HG03175 (cell line): ENCODE data around the gene GSTT4.
"Not testable (repeated sequence)": the region's sequence is repeated elsewhere in the genome, so short reads cannot be mapped to it uniquely, and the experiment has no call there.

Source experiments
- ATAC-seq: cut with Tn5 transposase; IDR thresholded peaks from one replicate; pipeline ENCODE4 v1.9.1; 2021; ENCODE audit warnings: mild to moderate bottlenecking, moderate library complexity; ENCODE audit not compliant: unreplicated experiment

GSTT4 gene

DNA sequence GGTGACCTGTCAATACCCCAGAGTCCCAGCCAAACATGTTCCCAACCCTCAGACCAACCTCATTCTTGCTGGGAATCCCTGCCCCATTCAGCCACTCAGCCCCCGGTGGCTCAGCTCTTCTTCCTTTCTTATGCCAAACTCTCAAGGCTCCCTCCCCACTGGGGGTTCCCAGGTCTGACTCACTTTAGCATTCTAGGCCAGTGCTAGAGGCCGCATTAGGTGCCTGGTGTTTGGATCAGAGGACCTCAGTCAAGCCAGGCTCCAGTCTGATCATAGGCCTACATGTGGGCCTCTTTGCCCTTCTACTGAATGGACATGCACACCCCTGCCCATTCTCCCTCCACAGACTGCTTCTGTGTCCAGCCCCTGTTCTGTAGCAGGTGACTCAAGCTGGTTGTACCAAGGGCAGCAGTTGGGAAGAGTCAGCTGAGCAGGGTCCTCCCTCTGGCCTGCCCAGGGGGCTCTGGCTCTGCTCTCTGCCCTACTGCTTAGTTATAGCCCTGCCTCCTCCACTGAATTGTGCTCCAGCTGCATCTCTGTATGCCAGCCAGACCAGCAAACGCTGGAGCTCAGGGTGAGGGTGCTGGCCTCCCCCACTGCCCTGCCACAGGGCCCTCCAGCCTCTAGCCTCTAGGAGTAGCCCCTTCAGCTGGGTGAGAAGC is 15.5 kb downstream of the GSTT4 start:
- not testable (repeated sequence) for ATAC-seq

DNA sequence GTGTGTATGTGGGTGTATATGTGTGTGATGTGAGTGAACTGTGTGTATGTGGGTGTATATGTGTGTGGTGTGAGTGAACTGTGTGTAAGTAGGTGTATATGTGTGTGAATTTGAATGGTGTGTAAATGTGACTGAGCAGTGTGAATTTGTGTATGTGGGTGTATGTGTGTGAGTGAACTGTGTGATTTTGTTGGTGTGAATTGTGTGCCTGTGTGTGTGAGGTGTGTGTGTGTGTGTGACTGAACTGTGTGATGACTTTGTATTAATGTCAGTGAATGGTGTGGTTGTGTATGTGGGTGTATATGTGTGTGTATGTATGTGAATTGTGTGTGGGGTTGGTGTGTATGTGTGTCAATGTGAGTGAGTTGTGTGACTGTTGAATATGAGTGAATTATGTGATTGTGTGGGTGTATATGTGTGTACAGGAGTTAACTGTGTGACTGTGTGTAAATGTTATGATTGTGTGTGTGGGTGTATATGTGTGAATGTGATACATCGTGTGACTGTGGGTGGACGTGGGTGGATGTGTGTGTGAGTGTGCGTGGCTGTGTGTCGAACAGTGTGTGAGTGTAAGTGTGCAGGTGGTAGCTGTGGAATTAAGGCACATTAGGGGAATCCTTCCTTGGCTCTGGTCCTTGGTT is 18.6 kb downstream of the GSTT4 start:
- ATAC-seq: not testable (repeated sequence)

DNA sequence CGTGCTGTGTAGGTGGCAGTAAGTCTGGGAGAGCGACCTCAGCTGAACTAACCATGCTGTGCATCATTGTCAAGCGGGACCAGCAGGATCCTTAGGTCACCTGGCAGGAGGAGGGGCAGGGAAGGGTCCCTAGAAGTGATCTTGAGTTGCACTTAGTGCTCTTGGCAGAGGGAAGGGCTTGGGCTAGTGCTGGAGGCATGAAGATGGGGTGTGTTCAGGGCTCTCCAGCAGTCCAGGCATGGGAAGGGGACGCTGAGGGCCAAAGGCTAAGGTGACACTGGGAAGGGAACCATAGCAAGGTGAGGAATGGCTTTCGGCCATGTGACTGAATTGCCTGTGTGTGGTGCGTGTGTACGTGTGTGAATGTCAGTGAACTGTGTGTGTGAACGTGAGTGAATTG is 19.2 kb downstream of the GSTT4 start:
- not testable (repeated sequence) for ATAC-seq

DNA sequence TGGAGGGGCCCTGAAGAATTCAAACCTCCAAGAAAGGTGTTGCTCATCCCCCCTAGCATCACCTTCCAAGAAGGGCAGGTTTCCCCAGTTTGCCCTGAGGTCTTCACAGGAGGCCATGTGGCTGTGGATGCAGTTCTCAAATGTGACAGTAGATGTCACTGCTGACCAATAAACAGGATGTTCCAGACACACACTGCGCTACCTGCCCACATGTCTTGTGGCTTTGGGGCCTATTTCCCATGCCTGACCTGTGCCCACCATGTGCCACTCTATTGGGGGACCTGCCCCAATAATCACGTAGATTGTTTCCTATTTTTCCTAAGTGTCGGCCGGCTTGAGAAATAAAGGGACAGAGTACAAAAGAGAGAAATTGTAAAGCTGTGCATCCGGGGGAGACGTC is 20.8 kb downstream of the GSTT4 start:
- no peak for ATAC-seq

DNA sequence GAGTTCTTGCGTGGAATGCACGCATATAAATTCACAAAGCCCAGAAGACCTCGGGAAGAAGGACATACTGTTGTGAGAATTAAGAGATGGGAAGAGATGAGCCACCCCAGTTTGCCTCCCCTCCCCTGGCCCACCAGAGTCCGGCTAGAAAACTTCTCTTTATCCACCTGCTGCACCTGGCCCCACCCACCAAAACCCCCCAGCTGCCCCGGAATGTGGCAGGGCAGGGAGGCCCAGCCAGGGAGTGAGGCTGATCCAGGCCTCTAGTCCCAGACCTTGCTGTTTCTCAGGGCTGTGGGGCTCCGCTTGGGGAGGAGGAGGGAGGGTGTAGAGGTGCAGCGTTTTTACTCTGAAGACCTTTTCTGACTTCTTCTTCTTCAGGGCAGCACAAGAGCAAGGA is 24.7 kb downstream of the GSTT4 start:
- ATAC-seq: not testable (repeated sequence)

DNA sequence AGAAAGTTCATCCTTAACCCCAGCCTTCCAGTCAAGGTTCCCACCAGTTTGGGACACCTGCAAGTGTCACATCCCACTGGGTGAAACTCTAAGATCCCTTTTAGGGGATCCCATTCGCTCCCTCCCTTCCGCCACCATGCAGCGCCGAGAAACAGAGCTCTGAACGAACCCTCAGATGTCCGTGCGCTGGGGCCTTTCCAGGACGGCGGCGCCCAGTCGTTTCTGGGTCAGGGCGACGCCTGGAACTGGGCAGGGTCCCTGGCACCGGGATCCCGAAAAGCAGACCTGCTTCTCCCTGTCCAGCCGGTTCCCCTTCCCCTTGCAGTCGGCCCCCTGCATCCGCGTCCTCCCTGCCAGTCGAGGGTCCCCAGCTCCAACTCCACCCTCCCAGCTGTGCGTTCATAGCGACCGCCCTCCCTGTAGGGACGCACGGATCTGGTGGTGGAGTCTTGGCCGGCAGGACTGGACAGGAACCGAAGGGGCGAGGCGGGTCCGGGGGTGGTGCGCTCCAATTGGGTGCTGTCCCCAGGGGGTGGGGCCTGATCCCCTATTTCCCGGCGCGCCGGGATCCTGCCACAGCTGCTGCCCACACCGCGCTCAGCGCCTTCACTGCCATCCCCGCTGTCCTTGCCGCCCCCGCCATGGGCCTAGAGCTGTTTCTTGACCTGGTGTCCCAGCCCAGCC is 25.6 kb downstream of the GSTT4 start, which contains the start of gene GSTT2:
Gene GSTT2, plus strand, starts transcription at position 578 of the 684 bp plus-strand sequence.
- not testable (repeated sequence) for ATAC-seq

DNA sequence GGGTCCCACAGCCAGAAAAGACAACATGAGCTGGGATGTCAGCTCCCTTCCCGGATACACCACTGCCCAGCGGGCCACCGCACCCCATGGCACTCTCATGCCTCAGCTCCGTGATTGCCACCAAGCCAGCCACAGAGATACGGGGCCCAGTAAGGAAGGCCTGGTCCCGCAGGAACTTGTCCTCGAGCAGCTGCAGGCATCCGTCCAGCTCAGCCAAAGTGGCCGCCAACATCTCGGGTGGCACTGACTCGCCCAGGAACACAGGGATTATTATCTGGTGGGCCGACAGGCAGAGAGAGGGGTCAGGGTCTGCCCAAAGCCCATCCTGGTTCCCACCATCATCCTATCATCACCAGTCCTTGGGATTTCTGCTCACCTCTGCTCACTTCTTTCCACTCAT is 27.9 kb downstream of the GSTT4 start:
- ATAC-seq: not testable (repeated sequence)

DNA sequence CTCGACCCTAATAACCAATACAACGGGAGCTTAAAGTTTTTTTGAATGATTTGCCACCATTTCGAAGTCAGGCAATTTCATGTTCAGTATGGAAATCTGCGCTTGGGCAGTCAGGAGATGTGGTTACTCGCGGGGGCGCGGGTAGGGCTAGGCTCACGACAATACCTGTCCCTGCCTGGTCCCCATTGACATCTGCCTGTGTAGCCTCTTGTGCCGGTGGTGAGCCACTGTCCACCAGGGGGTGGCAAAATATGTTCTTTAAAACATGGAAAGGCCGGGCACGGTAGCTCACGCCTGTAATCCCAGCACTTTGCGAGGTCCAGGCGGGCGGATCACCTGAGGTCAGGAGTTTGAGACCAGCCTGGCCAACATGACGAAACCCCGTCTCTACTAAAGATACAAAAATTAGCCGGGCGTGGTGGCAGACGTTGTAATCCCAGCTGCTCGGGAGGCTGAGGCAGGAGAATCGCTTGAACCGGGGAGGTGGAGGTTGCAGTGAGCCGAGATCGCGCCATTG is 30.4 kb downstream of the GSTT4 start:
- not testable (repeated sequence) for ATAC-seq

DNA sequence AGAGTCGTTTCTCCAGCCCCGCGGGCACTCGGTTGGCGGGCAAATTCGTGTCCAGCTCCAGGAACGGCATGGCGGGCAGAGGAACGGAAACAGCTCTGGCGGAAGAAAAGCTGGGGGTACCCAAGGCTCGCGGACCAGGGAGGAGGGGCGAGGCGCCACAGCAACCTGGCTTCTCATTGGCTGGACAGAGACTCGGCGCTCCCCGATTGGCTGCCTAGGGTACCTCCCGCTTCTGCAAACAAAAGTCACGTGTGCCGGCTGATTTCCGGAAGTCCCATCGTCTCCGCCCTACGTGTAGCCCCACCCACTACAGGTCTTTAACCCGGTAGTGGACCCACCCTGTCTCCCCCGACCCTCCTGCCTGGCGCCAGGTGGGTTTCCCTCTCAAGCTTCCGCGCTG is 30.9 kb downstream of the GSTT4 start, which contains the start of gene DDT:
Gene DDT, minus strand, starts transcription at position 97 of the 400 bp plus-strand sequence. Its CDS starts 27 bp downstream, at position 70.
- peak; percentile 90 for ATAC-seq

DNA sequence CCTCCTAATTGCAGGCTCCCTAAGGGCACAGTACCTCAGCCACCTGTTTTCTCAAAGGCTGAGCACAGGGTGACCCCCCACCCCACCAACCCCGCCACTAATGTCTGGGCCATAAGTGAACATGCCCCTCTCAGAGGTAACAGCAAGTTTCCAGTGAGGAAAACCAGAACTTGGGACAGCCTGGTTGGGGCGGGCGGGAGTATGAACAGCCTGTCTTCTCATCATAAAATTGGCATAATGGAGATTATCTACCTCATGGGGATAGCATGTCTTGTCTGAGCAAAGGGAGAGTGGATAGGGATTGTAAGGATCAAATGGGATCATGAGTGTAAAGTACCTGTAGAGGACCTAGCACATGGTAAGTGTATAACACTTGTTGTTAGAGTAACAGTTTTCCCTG is 33.3 kb downstream of the GSTT4 start:
- ATAC-seq: not testable (repeated sequence)

DNA sequence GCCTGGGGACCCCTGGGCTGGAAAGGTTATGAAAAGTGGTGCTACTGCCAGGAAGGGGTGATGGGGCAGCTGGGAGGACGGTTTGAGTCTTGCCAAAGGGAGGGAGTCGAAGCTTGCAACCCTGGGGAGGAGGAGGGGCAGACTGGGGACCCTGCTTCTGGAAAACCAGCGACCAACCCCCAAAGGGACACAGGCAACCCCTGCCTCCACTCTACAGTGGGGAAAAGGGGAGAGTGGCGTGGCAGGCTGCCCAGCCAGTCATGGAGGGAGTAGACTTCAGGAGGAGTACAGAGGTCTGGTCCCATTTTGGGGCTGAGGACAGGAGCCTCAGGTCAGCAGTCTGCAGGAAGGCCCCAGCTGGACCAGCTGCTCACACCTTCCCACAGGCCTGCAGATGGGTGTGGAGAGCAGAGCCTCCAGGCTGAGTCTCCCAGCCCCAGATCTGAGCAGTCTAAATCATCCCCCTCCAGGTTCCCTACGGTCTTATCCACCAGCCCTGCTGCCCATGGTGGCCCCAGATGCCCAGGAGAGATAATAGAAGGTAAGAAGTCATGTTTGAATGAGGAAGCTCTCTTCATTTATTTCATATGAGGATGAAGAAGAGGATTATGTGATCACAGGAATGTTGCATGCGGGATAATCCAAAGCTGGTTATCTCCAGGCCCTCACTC is 34.3 kb downstream of the GSTT4 start:
- ATAC-seq: no peak

DNA sequence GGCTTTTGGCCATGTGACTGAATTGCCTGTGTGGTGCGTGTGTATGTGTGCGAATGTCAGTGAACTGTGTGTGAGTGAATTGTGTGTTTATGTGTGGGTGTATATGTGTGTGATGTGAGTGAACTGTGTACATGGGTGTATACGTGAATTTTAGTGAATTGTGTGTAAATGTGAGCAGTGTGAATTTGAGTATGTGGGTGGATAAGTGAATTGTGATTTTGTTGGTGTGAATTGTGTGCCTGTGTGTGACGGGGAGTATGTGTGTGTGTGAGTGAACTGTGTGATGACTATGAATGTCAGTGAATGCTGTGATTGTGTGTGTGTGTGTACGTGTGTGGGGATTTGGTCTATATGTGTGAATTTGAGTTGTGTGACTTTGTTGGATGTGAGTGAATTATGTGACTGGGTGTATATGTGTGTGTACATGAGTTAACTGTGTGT is 35.0 kb downstream of the GSTT4 start:
- no peak for ATAC-seq

DNA sequence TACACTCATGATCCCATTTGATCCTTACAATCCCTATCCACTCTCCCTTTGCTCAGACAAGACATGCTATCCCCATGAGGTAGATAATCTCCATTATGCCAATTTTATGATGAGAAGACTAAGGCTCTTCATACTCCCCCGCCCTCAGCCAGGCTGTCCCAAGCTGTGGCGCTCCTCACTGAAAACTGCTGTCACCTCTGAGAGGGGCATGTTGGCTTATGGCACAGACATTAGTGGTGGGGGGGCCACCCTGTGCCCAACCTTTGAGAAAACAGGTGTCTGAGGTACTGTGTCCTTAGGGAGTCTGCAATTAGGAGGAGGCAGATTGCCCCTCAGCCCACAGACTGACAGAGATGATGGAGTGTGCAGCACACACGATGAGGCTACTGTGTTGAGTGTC is 36.2 kb downstream of the GSTT4 start:
- ATAC-seq: no peak

DNA sequence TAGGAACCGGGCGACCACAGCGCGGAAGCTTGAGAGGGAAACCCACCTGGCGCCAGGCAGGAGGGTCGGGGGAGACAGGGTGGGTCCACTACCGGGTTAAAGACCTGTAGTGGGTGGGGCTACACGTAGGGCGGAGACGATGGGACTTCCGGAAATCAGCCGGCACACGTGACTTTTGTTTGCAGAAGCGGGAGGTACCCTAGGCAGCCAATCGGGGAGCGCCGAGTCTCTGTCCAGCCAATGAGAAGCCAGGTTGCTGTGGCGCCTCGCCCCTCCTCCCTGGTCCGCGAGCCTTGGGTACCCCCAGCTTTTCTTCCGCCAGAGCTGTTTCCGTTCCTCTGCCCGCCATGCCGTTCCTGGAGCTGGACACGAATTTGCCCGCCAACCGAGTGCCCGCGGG is 38.7 kb downstream of the GSTT4 start, which contains the start of gene DDTL:
Gene DDTL, plus strand, starts transcription at position 321 of the 400 bp plus-strand sequence. Its CDS starts 27 bp downstream, at position 348.
- ATAC-seq: peak; percentile 92

DNA sequence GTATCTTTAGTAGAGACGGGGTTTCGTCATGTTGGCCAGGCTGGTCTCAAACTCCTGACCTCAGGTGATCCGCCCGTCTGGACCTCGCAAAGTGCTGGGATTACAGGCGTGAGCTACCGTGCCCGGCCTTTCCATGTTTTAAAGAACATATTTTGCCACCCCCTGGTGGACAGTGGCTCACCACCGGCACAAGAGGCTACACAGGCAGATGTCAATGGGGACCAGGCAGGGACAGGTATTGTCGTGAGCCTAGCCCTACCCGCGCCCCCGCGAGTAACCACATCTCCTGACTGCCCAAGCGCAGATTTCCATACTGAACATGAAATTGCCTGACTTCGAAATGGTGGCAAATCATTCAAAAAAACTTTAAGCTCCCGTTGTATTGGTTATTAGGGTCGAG is 39.2 kb downstream of the GSTT4 start:
- not testable (repeated sequence) for ATAC-seq

DNA sequence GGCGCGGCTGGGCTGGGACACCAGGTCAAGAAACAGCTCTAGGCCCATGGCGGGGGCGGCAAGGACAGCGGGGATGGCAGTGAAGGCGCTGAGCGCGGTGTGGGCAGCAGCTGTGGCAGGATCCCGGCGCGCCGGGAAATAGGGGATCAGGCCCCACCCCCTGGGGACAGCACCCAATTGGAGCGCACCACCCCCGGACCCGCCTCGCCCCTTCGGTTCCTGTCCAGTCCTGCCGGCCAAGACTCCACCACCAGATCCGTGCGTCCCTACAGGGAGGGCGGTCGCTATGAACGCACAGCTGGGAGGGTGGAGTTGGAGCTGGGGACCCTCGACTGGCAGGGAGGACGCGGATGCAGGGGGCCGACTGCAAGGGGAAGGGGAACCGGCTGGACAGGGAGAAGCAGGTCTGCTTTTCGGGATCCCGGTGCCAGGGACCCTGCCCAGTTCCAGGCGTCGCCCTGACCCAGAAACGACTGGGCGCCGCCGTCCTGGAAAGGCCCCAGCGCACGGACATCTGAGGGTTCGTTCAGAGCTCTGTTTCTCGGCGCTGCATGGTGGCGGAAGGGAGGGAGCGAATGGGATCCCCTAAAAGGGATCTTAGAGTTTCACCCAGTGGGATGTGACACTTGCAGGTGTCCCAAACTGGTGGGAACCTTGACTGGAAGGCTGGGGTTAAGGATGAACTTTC is 44.0 kb downstream of the GSTT4 start, which contains the start of gene GSTT2B:
Gene GSTT2B, minus strand, starts transcription at position 112 of the 688 bp plus-strand sequence. Its CDS starts 64 bp downstream, at position 48.
- ATAC-seq: not testable (repeated sequence)

DNA sequence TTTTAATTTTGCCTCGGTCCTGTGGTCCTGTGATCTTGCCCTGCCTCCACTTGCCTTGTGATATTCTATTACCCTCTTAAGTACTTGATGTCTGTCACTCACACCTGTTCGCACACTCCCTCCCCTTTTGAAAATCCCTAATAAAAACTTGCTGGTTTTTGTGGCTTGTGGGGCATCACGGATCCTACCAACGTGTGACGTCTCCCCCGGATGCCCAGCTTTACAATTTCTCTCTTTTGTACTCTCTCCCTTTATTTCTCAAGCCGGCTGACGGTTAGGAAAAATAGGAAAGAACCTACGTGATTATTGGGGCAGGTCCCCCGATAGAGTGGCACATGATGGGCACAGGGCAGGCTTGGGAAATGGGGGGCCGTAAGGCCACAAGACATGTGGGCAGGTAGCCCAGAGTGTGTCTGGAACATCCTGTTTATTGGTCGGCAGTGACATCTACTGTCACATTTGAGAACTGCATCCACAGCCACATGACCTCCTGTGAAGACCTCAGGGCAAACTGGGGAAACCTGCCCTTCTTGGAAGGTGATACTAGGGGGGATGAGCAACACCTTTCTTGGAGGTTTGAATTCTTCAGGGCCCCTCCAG is 48.9 kb downstream of the GSTT4 start:
- not testable (repeated sequence) for ATAC-seq

DNA sequence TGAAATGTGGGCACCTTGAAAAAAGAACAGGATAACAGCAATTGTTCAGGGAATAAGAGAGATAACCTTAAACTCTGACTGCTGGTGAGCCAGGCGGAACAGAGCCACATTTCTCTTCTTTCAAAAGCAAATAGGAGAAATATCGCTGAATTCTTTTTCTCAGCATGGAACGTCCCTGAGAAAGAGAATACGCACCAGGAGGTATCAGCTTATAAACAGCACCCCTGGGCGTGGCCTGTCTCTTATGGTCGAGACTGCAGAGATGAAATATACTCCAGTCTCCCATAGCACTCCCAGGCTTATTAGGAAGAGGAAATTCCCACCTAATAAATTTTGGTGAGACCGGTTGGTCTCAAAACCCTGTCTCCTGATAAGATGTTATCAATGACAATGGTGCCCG is 49.4 kb downstream of the GSTT4 start:
- ATAC-seq: not testable (repeated sequence)

DNA sequence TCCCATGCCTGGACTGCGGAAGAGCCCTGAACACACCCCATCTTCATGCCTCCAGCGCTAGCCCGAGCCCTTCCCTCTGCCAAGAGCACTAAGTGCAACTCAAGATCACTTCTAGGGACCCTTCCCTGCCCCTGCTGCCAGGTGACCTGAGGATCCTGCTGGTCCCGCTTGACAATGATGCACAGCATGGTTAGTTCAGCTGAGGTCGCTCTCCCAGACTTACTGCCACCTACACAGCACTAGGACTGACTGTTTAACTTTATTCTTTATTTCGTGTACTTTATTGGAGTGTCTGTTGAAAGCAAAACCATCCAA is 50.3 kb downstream of the GSTT4 start:
- not testable (repeated sequence) for ATAC-seq
